ENCODE measurements around the gene ACTG1.

The ACTG1 gene

DNA sequence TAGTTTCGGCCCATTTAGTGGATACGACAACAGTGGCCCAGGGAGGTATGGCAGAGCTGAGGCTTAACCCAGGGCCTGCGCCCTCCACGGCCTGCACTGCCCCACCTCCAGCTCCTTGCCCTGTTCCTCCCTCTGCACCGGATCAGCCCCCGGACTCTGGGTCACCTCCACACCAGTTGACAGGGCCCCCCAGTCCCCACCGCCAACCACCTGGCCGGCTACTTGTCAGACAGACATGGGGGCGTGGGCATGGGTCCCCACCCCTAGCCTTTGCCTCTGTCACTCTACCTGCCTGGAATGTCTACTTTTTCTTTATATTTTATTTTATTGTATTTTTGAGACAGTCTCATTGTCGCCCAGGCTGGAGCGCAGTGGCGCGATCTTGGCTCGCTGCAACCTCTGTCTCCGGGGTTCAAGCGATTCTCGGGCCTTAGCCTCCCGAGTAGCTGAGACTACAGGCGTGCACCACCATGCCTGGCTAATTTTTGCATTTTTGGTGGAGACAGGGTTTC, 3.0 kb upstream of the ACTG1 start:
- no peak for DNase-seq

DNA sequence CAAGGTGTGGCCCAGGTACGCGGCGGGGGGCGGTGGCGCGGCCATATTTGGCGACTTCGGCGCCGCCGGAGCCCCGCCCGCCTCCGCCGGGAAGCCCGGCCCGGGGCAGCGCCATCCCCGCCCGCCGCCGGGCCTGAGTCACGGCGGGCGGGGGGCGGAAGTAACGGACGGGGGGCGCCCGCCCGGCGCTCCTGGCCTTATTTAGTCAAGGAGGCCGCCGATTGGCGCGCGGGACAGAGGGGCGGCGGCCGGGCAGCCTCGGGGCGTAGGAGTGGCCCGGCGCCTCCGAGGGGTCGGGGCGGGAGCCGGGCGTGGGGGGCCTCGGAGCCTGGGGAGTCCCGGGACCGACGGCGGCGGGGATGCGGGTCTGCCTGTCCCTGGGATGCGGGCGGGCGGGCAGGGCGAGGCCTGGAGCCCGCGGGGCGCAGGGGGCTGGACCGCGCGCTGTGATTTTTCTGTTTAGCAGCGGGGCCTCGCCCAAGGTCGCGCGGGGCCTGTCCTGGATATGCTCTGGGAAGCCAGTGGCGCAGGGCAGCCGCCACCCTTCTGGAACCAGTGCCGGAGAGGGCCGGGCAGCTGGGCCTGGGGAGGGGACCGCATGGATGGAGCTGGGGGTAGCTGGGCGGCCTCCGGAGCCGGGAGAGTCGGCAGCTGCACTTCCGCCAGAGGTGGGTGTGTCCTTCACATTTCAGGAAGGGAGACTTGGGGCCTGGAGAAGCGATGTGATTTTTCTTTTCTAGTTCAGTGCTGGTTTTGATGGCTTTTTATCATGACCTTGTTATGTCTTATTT, 2.3 kb upstream of the ACTG1 start:
- peak; percentile 70 for DNase-seq

DNA sequence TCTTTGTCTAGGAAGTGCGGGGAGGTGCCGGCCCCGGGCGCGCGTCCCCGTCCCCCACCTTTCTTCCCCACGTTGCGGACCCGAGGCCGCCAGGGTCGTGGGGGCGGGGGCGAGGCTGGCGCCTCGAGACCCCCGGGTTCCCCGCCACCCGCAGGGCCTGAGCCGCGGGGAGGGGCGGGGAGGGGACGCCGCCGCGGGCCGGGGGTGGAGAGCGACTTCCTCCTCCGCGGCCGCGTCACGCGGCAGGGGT, 1.8 kb upstream of the ACTG1 start:
- DNase-seq: no peak

DNA sequence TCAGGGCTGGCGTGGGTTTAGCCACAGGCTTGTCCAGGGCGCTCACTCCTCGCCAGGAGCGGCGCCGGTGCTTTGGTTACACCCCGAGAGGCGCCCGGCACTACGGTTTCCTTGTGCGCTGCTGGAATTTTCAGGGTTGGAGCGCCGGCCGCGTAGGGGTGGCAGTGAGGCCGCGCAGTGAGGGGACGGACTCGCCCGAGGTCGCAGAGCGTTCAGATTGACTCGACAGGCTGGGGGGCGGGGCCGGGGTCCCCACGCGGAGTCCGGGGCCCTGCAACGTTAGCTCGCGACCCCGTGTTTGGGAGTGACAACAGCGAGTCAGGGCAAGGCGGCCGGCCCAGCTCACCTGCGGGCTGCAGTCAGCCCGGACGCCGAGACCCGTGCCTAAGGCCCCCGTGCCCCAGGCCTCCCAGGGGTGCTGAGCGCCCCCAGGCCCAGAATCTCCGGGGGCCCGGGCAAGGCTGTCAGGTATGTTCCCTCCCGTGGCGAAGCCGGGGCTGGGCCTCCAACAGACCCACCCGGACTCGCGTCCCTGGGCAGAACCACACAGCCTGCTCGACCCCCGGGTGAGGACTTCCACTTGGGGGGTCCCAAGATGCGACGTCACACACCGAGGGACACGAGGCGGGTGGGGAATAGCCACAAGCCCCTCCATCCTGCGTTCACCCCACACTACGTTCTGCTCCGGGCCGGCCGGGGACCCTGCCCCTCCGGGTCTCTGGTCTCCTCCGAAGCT, 1.3 kb upstream of the ACTG1 start:
- peak; percentile 22 for DNase-seq

DNA sequence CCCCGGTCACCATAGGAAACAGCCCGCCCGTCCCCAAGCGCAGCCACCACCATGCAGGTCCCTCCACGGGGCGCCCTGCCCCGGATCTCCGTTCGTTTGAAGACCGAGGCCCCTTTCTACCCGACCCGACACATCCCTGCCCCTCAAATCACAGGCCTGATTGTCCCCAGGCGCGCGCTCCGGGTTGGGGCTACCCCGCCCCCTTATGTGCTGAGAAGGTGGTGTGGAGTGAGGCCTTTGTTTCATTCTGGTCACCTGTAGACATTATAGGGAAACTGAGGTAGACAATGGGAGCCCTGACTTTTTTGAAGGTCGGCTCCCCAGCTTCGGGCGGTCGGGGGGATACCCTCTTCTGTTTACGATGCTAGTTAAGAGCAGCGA, 763 bp upstream of the ACTG1 start:
- DNase-seq: peak; percentile 51

DNA sequence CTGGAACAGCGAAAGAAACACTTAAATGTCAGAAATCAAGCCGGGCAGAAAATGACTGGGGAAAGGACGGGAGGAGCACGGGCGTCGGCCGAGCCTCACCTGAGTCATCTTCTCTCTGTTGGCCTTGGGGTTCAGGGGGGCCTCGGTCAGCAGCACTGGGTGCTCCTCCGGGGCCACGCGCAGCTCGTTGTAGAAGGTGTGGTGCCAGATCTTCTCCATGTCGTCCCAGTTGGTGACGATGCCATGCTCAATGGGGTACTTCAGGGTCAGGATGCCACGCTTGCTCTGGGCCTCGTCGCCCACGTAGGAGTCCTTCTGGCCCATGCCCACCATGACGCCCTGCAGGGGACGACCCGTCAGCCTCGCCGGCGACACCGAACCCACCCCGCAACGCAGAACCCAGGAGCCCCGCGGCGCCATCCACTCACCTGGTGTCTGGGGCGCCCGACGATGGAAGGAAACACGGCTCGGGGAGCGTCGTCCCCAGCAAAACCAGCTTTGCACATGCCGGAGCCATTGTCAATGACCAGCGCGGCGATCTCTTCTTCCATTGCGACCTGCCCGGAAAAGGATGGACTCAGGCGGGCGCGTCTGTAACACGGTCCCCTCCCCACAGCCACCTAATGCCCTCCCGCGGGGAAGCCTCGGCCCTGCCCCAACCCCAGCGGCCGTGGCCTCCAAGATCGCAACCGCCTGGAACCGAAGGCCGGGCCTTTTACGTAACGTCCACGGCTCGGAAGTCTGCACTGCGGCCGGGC, 616 bp downstream of the ACTG1 start:
- DNase-seq: no peak

DNA sequence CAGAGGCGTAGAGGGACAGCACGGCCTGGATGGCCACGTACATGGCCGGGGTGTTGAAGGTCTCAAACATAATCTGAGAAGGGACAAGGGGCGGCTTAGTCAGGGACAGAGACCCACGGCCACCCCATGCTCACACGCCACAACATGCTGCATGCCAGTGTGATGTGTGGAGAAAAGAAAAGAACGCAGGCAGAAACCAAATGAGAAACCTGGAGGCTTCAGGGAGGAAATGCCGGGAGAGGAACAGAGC, 1.1 kb downstream of the ACTG1 start:
- DNase-seq: no peak

DNA sequence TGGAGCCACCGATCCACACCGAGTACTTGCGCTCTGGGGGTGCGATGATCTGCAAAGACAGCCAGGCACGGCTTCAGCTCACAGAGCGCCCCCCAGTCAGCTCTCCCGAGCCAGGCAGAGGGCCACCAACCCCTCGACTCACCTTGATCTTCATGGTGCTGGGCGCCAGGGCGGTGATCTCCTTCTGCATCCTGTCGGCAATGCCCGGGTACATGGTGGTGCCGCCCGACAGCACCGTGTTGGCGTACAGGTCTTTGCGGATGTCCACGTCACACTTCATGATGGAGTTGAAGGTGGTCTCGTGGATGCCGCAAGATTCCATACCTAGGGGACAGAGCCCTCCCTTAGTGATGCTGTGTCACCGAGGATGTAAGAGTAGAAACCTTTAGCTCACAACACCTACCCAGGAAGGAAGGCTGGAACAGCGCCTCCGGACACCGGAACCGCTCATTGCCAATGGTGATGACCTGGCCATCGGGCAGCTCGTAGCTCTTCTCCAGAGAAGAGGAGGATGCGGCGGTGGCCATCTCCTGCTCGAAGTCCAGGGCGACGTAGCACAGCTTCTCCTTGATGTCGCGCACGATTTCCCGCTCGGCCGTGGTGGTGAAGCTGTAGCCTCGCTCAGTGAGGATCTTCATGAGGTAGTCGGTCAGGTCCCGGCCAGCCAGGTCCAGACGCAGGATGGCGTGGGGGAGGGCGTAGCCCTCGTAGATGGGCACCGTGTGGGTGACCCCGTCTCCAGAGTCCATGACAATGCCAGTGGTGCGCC, 1.6 kb downstream of the ACTG1 start:
- peak; percentile 32 for DNase-seq

DNA sequence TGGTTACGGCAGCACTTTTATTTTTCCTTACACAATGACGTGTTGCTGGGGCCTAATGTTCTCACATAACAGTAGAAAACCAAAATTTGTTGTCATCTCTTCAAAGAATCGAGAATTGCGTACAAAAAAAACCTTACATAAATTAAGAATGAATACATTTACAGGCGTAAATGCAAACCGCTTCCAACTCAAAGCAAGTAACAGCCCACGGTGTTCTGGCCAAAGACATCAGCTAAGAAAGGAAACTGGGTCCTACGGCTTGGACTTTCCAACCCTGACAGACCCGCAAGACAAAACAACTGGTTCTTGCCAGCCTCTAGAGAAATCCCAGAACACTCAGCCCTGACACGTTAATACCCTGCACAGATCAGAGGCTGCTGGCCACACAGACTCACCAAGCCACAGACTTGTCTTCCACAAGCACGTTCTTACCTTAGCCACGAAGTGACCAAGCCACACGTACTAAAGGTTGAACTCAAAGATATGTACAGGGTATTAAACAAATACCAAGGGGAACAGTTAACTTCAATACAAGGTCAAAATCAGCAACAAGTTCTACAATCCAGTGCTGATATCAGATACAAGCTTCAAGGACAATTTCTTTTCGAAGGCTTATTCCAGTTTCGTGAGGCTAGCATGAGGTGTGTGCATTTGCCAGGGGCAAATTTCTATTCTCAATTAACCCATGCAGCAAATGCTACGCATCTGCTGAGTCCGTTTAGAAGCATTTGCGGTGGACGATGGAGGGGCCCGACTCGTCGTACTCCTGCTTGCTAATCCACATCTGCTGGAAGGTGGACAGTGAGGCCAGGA, 2.4 kb downstream of the ACTG1 start:
- DNase-seq: no peak

DNA sequence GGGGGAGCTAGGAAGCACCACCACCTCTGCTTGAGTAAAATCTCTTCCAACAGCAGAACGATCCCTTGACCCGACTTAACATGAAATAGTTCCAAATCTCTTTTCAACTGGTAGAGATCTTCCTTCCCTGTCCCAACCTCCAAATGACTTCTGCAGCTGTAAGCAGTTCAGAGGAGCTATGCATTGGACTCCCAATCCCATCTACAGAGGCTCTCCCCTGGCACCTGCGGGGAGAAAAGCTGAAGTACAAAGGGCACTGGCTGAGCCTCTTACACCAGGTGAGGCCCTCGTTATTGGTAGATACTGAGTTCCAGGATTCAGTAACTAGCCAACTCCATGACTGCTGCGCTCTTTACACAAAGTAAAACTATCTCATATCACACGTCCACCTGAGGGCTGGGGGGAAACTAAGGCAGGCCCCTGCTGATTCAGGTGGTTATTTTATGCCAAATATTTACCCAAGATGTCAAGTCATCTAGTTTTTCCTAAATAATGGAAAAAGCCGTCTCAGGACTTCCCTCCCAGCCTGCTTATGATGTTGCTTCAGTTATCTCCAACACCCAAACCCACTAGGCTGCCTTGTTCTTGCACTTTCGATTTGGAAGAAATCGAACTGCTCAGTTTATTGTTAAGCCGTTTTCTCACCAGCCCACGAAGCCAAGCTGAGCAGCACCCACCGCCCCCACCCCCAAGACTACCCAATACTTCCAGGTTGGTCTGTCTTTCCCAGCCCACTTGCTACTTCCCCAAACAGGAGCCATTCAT, 3.2 kb downstream of the ACTG1 start:
- DNase-seq: peak; percentile 52

DNA sequence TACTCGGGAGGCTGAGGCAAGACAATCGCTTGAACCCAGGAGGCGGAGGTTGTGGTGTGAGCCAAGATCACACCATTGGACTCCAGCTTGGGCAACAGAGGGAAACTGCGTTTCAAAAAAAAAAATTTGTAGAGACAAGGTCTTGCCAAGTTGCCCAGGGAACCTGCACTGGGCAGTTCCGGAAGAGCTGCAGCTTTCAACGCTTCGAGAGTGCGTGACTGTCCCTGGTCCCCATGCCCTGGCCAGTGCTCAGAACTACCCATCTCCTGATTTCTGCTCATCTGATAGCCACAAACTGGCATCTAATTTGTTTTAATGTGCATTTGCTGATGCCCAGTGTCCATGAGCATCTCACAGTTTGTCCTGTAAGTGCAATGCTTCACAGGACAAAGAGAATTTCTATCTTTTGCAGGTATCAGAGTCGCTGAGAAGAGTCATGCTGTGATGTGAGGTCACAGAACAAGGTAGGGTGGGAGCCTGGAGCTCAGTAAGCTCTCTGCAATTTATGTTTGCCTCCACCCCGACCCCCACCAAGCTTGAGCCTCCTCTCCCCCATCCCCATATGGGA, 3.9 kb downstream of the ACTG1 start:
- DNase-seq: no peak

DNA sequence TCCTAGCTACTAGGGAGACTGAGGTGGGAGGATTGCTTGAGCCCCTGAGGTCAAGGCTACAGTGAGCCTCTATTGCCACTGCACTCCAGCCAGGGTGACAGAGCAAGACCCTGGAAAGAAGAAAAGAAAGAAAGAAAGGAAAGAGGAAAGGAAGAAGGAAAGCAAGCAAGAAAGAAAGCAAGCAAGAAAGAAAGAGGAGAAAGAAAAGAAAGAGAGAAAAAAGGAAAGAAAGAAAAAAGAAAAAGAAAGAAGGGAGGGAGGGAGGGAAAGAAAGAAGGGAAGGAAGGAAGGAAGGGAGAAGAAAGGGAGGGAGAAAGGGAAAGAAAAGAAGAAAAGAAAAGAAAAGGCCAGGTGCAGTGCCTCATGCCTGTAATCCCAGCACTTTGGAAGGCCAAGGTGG, 9.0 kb downstream of the ACTG1 start:
- no peak for DNase-seq

DNA sequence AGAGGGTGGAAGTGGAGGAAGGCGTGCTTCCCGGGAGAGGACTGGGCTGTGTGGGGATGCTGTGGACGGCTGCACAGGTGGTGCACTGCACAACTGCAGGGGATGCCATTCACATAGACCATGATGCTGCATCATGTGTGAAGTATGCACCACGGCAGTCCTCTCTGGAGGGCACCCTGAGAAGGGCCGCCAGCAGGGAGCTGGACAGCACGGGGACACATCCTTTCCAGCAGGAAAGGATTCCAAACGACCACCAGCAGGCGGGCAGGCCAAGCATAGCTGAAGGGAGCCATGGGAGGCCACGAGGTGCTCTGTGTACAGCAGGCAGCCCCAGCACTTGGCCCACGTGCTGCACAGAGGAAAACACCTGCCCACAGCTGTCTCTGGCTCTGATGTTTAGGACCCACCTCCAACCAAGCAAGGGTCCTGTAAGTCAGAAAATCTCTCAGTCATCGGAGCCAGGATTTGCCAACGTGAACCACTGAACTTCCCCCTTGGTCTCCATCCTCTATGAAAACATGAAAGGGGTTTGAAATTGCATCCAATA, 10.1 kb downstream of the ACTG1 start:
- DNase-seq: no peak

DNA sequence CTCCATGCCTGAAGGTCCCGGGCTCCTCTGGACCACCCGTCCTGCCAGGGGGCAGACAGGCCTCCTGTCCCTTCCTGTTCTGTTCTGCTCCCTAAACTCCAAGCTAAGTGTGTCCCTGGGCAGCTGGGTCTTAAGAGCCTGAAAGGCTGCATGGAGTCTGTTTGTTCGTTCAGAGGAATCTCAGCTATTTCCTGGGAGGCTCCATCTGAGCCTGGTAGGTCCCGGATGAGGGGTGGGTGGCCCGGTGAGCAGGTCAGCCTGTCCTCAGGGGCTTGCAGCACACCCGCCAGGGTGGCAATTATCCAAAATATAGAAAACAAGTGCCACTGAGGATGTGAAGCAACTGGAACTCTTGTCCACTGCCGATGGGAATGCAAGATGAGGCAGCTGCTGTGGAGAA, 12.6 kb downstream of the ACTG1 start:
- DNase-seq: no peak

DNA sequence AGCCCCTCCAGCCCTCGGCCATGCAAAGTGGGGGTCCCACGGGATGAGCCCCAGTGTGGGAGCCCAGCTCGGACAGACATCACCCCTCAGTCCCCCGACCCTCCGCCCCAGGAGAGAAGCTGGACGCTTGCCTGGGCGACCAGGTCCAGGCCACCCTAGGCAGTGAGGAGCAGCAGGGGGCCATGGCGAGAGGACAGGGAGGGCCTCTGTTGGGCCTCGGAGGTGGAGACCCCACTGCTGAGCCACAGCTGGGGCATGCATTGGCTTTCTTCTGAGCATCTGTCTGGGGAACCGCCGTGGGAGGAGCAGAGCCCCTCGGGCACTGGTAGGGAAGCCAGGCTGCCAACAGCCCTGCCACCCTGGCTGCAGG, 13.0 kb downstream of the ACTG1 start:
- no peak for DNase-seq

DNA sequence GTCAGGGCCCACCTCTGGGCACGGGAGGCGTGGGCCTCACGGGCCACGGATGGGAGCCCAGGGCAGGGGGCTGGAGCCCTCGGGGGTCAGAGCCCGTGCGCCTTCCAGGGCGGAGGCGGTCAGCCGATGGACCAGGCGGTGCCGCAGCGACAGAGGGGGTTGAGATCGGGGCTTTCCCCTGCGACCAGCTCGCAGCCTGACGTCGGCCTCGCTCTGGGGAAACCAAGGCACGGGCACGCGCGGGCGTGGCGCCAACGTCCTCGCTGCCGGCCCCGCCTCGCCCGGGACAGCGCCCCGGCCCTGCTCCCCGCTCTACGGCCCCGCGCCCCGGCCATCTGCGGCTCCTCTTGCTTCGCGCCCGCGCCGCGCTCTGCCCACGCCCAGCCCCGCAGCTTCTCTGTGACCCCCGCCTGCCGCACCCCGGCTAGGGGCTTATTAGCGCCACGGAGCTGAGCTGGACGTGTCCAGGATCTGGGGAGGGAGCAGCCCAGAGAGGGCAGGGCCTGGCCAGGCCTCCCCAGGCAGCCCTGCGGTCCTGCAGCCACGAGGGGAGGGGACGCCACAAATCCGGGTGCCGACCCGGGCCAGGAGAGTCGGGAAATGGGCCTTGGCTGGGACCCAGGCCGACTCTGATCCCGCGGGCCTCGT, 13.5 kb downstream of the ACTG1 start:
- DNase-seq: no peak

DNA sequence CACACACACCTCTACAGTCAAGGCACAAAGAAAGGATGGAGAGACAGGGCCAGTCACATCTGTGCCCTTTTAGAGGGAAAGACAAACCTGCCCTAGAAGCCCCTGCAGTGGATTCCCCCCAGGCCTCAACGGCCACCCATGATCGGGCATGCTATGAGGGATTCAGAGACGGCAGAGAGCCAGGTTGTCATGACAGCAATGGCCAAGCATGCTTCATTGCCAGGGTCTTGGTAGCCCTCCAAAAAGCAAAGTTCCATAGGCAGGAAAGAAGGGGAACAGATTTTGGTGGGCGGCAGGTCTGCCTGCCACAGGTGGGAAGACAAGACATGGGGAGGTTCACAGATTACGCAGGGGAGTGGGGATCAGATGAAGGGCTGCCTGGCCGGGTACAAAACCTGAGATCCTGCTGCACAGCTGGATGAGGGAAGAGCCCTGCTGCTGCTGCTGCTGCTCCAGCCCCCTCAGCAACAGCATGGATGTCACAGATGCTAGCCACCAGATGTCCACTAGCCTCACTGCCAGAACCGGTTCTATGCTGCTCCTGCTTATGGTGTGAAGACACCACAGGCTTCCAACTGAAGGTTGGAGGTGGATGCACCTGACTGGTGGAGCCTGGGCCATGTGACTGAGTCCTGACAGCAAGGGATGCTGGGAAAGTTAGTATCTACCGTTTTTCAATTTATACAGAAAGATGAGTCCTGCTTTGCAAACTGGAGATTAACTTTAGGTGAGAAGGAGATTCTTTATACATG, 17.8 kb downstream of the ACTG1 start:
- no peak for DNase-seq

DNA sequence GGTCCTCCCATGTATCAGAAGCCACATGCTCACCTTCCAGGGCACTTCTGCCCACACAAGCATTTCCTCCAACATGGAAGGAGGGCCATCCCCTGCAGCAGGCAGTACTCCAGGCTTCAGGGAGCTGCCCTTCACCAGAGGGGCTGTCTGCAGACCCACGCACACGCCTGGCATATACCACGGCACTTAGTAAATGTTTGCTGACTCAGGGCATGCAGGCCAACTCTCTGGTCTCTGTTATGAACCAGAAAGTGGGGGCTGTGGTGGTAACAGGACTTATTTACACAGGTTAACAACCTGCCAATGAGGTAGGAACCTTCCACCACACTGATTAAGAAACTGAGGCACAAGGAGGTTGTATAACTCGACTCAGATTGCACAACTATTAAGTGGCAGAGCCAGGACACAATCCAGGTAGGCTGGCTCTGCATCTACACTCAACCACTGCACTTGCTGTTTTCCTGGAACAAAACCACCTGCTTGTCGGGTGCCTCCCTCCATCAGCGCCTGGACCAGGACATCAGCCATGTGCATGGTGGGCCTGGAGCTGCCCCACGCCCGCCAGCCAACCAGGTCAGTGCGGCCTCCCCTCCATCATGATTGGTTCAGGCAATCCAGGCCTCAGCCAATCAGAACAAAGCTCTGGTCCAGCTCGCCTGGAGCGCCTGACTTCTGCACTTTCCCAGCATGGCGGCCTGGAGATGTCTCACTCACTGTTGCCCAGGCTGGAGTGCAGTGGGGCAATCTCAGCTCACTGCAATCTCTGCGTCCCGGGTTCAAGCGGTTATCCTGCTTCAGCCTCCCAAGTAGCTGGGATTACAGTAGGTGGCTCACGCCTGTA, 19.2 kb downstream of the ACTG1 start:
- no peak for DNase-seq

DNA sequence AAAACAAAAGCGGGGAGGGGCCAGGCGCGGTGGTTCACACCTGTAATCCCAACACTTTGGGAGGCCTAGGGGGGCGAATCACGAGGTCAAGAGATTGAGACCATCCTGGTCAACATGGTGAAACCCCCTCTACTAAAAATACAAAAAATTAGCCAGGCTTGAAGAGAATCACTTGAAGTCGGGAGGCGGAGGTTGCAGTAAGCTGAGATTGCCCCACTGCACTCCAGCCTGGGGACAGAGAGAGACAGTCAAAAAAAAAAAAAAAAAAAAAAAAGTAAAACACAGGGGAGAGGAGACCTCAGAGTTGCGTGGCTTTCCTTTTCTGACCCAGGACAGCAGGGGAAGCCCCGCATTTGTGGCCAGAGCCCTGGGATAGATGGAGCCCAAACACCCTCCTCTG, 19.9 kb downstream of the ACTG1 start:
- no peak for DNase-seq
